HG03575 (cell line): ENCODE results near the gene NDFIP2.

ENCODE experiments used
- ATAC-seq: cut with Tn5 transposase; IDR thresholded peaks from one replicate; pipeline ENCODE4 v1.9.1; 2021; ENCODE audit not compliant: unreplicated experiment, insufficient number of reproducible peaks, low FRiP score; ENCODE audit errors: extremely low read depth

Gene NDFIP2

GRCh38 chr13:79457390-79457789 lies 23.6 kb upstream of the NDFIP2 start:
- no peak for ATAC-seq

- no peak for ATAC-seq
Observed at GRCh38 chr13:79457948-79458347, 23.0 kb upstream of the NDFIP2 start.

DNA sequence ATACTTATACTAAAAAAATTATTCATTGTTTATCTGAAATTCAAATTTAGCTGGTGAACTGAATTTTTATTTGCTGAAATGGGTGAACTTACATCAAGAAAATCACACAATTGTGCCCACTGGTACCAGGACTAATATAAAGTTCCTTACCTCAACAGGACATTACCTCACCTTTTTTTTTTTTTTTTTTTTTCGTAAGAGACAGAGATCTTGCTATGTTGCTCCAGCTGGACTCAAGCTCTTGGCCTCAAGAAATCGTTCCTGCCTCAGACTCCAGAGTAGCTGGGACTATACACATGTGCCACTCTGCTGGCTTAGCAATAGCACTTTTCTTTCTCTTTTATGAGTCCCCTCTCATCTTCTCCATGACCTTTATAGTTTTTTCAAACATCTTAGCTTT lies 22.5 kb upstream of the NDFIP2 start:
- ATAC-seq, result no peak

GRCh38 chr13:79459906-79460305 lies 21.0 kb upstream of the NDFIP2 start:
- no peak for ATAC-seq

- no peak for ATAC-seq
Observed at GRCh38 chr13:79462895-79463294, 18.1 kb upstream of the NDFIP2 start.

DNA sequence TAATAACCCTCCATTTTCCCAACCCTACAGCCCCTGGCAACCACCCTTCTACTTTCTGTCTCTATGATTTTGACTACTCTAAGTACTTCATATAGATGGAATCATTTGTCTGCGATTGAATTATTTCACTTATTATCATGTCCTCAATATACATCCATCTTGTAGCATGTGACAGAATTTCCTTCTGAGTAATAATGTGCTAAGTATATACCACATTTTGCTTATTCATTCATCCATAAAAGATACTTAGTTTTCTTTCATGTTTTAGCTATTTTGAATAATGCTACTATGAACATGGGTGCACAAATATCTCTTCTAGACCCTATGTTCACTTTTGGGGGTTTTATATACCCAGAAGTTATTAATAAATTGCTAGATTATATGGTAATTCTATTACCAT lies 17.4 kb upstream of the NDFIP2 start:
- ATAC-seq, result no peak

GRCh38 chr13:79466872-79467271 lies 14.1 kb upstream of the NDFIP2 start:
- no peak for ATAC-seq

DNA sequence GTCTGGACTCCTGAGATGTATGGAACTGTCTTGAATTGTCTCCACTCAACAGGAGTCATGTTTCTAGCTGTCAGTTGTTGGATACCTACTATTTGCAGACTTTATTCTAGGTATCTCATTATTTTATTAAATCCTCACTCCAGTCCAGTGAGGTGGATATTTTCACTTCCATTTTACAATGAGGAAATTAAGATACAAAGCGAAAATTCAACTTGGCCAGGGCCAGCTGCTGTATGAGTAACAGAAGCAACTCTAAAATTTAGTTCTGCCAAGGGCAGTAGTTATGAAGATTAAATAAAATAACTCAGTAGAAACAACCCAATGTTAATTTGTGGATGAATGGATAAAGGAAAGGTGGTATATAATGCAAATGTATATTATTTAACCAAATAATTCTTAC lies 12.6 kb upstream of the NDFIP2 start:
- no peak for ATAC-seq

DNA sequence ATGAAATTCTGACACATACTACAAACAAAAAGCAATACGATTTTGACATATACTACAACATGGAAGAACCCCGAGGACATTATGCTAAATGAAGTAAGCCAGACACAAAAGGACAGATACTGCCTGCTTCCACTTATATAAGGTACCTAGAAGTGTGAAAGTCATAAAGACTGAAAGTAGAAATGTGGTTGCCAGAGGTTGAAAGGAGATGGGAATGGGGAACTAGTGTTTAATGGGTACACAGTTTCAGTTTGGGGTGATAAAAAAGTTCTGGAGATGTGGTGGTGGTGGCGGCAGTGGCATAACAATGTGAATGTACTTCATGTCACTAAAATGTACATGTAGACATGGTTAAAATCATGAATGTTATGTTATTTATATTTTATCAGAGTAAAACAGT lies 12.1 kb upstream of the NDFIP2 start:
- ATAC-seq, result no peak

GRCh38 chr13:79469608-79470007 lies 11.3 kb upstream of the NDFIP2 start:
- no peak for ATAC-seq

DNA sequence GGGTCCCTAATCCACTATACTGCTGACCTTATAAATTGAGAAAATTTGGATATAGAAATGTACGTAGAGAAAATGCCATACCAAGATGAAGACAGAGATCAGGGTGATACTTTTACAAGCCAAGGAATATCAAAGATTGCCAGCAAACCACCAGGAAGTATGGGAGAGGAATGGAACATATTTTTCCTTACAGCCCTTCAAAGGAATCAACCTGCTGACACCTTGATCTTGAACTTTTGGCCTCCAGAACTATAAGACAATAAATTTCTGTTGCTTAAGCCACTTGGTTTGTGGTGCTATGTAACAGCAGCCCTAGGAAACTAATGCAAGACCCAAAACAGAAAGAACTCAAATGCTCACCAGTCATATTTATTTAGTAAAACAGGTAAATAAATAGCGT lies 10.3 kb upstream of the NDFIP2 start:
- no peak for ATAC-seq

- ATAC-seq, result no peak
Observed at GRCh38 chr13:79475569-79475968, 5.4 kb upstream of the NDFIP2 start.

DNA sequence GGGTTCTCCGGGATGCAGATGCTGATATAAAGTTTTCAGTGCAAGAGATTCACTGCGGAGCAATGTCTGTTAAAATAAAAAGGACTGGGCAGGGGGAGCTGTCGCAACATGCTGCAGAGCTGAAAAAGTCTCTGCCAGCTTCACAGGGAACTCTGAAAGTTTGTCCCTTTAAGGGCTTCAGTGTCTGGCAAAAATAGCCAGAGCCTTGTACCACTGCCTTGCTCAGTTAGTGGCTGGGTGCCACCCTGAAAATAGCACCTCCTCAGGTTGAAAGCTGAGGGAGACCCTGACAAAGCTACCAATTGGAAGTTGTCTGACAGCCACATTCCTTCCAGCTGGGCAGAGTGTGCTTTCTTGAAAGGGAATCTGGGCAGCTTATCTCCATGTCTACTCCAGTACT lies 3.0 kb upstream of the NDFIP2 start:
- no peak for ATAC-seq

- no peak for ATAC-seq
Observed at GRCh38 chr13:79479882-79480281, 1.1 kb upstream of the NDFIP2 start.

GRCh38 chr13:79481685-79482052 lies 714 bp downstream of the NDFIP2 start:
- ATAC-seq, result peak; percentile 7

DNA sequence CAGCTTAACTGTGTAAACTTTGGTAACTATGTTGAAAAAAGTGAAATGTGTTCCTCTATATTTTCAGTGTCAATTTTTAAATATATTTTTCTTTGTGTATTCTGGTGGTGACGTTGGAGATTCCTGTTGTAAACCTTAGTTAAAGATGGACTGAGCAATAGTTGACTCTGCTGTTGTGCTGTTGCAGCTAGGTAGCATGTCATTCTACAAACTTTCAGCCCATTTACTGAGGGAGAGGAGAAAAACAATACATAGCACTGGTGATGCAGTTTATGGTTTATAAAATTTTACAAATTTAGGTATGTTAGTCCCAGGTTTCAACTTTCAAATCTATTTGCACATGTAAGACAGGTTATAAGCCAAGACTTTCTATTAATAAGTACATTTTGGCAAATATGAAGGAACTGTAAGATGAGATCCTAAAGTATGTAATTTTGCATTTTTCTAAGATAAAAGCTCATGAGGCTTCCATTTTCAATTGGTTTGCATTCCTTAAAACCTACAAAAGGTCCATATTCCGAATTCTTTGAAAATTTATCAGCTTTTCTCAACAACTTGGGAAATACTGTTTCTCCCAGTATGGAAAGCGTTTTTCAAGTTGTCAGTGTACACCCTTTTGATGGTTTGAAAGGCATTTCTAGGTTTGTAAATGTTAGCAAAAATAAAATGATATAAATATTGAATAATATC lies 1.5 kb downstream of the NDFIP2 start:
- ATAC-seq, result no peak

DNA sequence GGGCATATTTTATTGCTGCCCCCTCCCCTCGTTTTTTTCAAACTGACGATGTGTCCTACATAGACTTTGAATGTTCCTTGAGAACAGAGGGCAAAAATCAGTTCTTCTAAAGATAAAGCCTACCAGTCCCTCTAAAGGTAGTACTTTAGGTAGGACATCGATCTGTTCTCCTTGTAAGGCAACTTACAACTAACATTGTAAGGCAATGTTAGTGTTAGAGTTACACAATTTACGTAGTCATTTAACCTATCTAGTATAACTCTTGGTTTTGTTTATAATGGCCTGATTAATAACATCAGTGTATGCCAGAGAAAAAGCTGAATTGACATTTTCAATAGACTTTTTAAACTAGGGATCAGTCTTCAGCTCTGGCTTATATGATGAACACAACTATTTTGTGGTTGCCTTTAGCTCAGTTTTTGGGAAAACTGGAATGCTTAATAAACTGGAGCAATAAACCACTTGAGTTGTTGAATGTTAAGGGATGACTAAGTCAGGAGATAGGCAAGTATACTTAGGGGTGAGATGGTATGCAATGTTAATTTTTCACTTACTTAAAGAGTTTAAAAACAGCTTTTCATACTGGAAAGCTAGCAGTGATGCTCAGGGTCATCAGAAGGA lies 2.2 kb downstream of the NDFIP2 start:
- ATAC-seq, result no peak

- ATAC-seq, result no peak
Observed at GRCh38 chr13:79485014-79485811, 4.3 kb downstream of the NDFIP2 start.

- no peak for ATAC-seq
Observed at GRCh38 chr13:79486433-79487188, 5.7 kb downstream of the NDFIP2 start.

DNA sequence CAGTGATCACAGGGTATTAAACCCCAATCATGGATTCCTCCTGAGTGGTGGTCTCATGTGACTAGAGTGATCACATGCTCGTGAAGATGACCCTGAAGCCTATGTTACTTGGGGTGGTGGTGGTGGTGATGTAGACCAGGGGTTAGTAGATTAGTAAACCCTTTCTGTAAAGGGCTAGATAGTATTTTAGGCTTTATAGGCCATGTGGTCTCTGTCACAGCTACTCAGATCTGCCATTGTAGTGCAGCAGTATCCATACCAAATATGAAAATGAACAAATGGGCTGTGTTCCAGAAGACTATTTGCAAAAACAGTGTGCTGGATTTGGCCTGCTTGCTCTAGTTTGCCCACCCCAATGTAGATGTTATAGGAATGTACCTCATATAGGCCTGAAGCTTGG lies 9.4 kb downstream of the NDFIP2 start:
- ATAC-seq, result no peak
